Neural cell (in vitro differentiated cells): ENCODE data around the gene CEP128. TPM values are rescaled to one million over a fixed set of nuclear protein-coding genes. Genes with fewer than 3 reads are reported as not detected.

Source experiments
- H2AFZ ChIP-seq: fragments of 200-600, 300-800 bp; sonication (generic), shearing (Covaris generic); 2 replicates; pipeline ENCODE4 v1.6.0; 2014; ENCODE audit warnings: low read depth, mild to moderate bottlenecking, antibody characterized with exemption, low read length, moderate library complexity
- H3F3A ChIP-seq: fragments of 200-600 bp; shearing (Covaris generic); 2 replicates; pipeline ENCODE4 v1.6.1; 2016; ENCODE audit warnings: mild to moderate bottlenecking, moderate library complexity, mixed read lengths, antibody characterized with exemption, low read length; ENCODE audit not compliant: insufficient read depth, poor library complexity, severe bottlenecking
- H3K27ac ChIP-seq: fragments of 200-600, 300-800 bp; sonication (generic), shearing (Covaris generic); 2 replicates; pipeline ENCODE4 v1.5.1; 2014; ENCODE audit warnings: mild to moderate bottlenecking, low read length, moderate library complexity
- H3K27me3 ChIP-seq: fragments of 300-800, 200-600 bp; sonication (generic), shearing (Covaris generic); 2 replicates; pipeline ENCODE4 v1.6.0; 2014; ENCODE audit warnings: mild to moderate bottlenecking, low read depth, low read length, moderate library complexity; ENCODE audit not compliant: insufficient read depth
- H3K36me3 ChIP-seq: fragments of 300-800, 200-600 bp; sonication (generic), shearing (Covaris generic); 2 replicates; pipeline ENCODE4 v1.5.1; 2014; ENCODE audit warnings: mild to moderate bottlenecking, antibody characterized with exemption, low read length, moderate library complexity; ENCODE audit not compliant: insufficient read depth
- H3K4me2 ChIP-seq: fragments of 300-800, 200-600 bp; sonication (generic), shearing (Covaris generic); 2 replicates; pipeline ENCODE4 v1.6.0; 2014; ENCODE audit warnings: mild to moderate bottlenecking, low read length
- H3K4me3 ChIP-seq: fragments of 300-800, 200-600 bp; sonication (generic), shearing (Covaris generic); 2 replicates; pipeline ENCODE4 v1.5.1; 2014; ENCODE audit warnings: mild to moderate bottlenecking, low read length, moderate library complexity
- H3K79me2 ChIP-seq: fragments of 200-600 bp; shearing (Covaris generic); replicated peaks from 2 replicates; pipeline ENCODE4 v1.6.0; 2014; ENCODE audit warnings: mild to moderate bottlenecking, low read length, moderate library complexity; ENCODE audit not compliant: insufficient read depth
- H3K9ac ChIP-seq: fragments of 300-800, 200-600 bp; sonication (generic), shearing (Covaris generic); 2 replicates; pipeline ENCODE4 v1.6.1; 2016; ENCODE audit warnings: mild to moderate bottlenecking, low read length, mixed read lengths
- H3K9me2 ChIP-seq: fragments of 200-600 bp; shearing (Covaris generic); 2 replicates; pipeline ENCODE4 v1.6.1; 2016; ENCODE audit warnings: mild to moderate bottlenecking, low read length, mixed read lengths; ENCODE audit not compliant: insufficient read depth
- H3K9me3 ChIP-seq: fragments of 200-600, 300-800 bp; sonication (generic), shearing (Covaris generic); 2 replicates; pipeline ENCODE4 v1.6.1; 2016; ENCODE audit warnings: mild to moderate bottlenecking, mixed run types, low read length, moderate library complexity, mixed read lengths
- H4K20me1 ChIP-seq: fragments of 200-600 bp; shearing (Covaris generic); 2 replicates; pipeline ENCODE4 v1.6.1; 2016; ENCODE audit warnings: mild to moderate bottlenecking, mixed run types; ENCODE audit not compliant: insufficient read depth
- EP300 ChIP-seq: fragments of 450-650 bp; conservative IDR thresholded peaks from 2 replicates; pipeline ENCODE4 v1.6.1; 2014; ENCODE audit warnings: antibody characterized with exemption, mild to moderate bottlenecking, moderate library complexity; ENCODE audit not compliant: poor library complexity, severe bottlenecking
- EZH2 ChIP-seq: fragments of 200-600, 300-800 bp; shearing (Covaris generic), sonication (generic); IDR thresholded peaks from 2 replicates; pipeline ENCODE4 v1.6.1; 2014; ENCODE audit warnings: antibody characterized with exemption, low read length, borderline replicate concordance, mild to moderate bottlenecking; ENCODE audit not compliant: insufficient read depth, poor library complexity, severe bottlenecking
- MXI1 ChIP-seq: fragments of 450-650 bp; conservative IDR thresholded peaks from 2 replicates; pipeline ENCODE4 v1.6.1; 2014; ENCODE audit warnings: antibody characterized with exemption, mild to moderate bottlenecking; ENCODE audit not compliant: poor library complexity, severe bottlenecking
- POLR2AphosphoS5 ChIP-seq: IDR thresholded peaks from 2 replicates; pipeline ENCODE4 v1.6.1; 2012
- RAD21 ChIP-seq: fragments of 450-650 bp; conservative IDR thresholded peaks from 2 replicates; pipeline ENCODE4 v1.6.1; 2014; ENCODE audit warnings: antibody characterized with exemption, mild to moderate bottlenecking, moderate library complexity
- SMC3 ChIP-seq: fragments of 450-650 bp; conservative IDR thresholded peaks from 2 replicates; pipeline ENCODE4 v1.6.1; 2014; ENCODE audit warnings: antibody characterized with exemption, mild to moderate bottlenecking, moderate library complexity; ENCODE audit not compliant: poor library complexity
- TAF1 ChIP-seq: IDR thresholded peaks from 2 replicates; pipeline ENCODE4 v1.6.1; 2012; ENCODE audit warnings: low read depth
- polyA plus RNA-seq: library from polyadenylated mRNA; depleted of rRNA; stranded (reverse); fragments of >200 nt; gene quantifications from 2 replicates; pipeline ENCODE4 v1.2.3, GENCODE V29; 2014
- TF ChIP-seq, protein P1 (sequence below): fragments of 450-650 bp; IDR thresholded peaks from 2 replicates; pipeline ENCODE4 v1.5.1; 2014; ENCODE audit warnings: antibody characterized with exemption, mild to moderate bottlenecking, moderate library complexity; ENCODE audit not compliant: poor library complexity, severe bottlenecking
- TF ChIP-seq, protein P2 (sequence below): IDR thresholded peaks from 2 replicates; pipeline ENCODE4 v1.6.1; 2012; ENCODE audit warnings: borderline replicate concordance

CEP128 gene
- polyA plus RNA-seq, 1 donor from 2014 or later = 5.5 TPM

DNA sequence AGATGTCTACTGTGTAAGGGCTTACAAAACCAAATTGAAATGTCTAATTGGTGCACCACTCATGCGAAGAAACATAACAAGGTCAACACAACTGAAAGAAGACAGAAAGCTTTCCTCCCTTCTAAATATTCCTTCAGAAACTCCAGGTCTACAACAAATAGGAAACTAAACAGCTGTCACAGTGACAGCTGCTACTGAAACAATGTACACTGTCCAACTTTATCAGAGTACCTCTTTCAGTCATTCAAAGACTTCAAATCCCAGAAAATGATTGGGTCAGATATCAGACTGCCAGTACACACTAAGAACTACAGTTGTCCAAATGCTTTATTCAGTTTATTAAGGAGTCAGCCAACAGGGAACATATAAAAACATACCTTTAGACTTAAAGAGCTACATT, 35.2 kb downstream of the CEP128 start:
- no peak overlapping the region for H2AFZ ChIP-seq
- no peak for TF ChIP-seq SMC3
- TF ChIP-seq MXI1 = no peak
- TF ChIP-seq EP300 = no peak
- no peak for TF ChIP-seq POLR2AphosphoS5
- no peak overlapping the region for H3K27ac ChIP-seq
- no peaks in the 10 kb centered on the region for H3K9me3 ChIP-seq
- H3K9ac ChIP-seq = no peak overlapping the region
- H3K9me2 ChIP-seq = no peaks in the 10 kb centered on the region
- no peak overlapping the region for H3K4me2 ChIP-seq
- no peaks in the 10 kb centered on the region for H3K27me3 ChIP-seq
- no peak overlapping the region for H3K4me3 ChIP-seq
- H3K36me3 ChIP-seq = no peaks in the 10 kb centered on the region
- no peaks in the 10 kb centered on the region for H3F3A ChIP-seq
- no peaks in the 10 kb centered on the region for H4K20me1 ChIP-seq
- no peaks in the 10 kb centered on the region for H3K79me2 ChIP-seq

DNA sequence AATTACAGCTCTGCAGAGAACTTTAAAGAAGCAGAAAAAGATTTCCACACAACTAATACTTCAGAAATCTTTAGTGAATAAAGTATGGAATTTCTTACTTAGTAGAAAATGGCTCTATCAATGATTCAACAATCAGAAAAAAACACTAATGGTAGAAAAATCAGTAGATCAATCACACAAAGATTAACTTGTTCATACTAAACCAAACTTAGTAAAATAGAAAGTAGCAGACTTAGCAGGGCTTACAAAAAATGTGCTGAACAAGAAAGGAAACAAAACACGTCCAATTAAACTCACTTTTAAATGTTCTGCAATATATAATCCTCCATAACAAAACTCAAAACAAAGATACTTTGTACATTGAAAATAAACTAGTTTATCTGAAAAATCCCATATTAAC, 38.9 kb downstream of the CEP128 start:
- no peaks in the 10 kb centered on the region for H3K9me2 ChIP-seq
- H3K9me3 ChIP-seq = no peaks in the 10 kb centered on the region
- no peaks in the 10 kb centered on the region for H4K20me1 ChIP-seq
- no peaks in the 10 kb centered on the region for H3K27me3 ChIP-seq
- H3K36me3 ChIP-seq = no peaks in the 10 kb centered on the region
- no peak overlapping the region for H3K4me3 ChIP-seq
- TF ChIP-seq, protein P1, sequence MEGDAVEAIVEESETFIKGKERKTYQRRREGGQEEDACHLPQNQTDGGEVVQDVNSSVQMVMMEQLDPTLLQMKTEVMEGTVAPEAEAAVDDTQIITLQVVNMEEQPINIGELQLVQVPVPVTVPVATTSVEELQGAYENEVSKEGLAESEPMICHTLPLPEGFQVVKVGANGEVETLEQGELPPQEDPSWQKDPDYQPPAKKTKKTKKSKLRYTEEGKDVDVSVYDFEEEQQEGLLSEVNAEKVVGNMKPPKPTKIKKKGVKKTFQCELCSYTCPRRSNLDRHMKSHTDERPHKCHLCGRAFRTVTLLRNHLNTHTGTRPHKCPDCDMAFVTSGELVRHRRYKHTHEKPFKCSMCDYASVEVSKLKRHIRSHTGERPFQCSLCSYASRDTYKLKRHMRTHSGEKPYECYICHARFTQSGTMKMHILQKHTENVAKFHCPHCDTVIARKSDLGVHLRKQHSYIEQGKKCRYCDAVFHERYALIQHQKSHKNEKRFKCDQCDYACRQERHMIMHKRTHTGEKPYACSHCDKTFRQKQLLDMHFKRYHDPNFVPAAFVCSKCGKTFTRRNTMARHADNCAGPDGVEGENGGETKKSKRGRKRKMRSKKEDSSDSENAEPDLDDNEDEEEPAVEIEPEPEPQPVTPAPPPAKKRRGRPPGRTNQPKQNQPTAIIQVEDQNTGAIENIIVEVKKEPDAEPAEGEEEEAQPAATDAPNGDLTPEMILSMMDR = no peak
- TF ChIP-seq RAD21 = no peak
- no peak for TF ChIP-seq SMC3
- no peak for TF ChIP-seq EZH2
- TF ChIP-seq EP300 = no peak
- no peak for TF ChIP-seq POLR2AphosphoS5
- no peak for TF ChIP-seq TAF1
- TF ChIP-seq, protein P2, sequence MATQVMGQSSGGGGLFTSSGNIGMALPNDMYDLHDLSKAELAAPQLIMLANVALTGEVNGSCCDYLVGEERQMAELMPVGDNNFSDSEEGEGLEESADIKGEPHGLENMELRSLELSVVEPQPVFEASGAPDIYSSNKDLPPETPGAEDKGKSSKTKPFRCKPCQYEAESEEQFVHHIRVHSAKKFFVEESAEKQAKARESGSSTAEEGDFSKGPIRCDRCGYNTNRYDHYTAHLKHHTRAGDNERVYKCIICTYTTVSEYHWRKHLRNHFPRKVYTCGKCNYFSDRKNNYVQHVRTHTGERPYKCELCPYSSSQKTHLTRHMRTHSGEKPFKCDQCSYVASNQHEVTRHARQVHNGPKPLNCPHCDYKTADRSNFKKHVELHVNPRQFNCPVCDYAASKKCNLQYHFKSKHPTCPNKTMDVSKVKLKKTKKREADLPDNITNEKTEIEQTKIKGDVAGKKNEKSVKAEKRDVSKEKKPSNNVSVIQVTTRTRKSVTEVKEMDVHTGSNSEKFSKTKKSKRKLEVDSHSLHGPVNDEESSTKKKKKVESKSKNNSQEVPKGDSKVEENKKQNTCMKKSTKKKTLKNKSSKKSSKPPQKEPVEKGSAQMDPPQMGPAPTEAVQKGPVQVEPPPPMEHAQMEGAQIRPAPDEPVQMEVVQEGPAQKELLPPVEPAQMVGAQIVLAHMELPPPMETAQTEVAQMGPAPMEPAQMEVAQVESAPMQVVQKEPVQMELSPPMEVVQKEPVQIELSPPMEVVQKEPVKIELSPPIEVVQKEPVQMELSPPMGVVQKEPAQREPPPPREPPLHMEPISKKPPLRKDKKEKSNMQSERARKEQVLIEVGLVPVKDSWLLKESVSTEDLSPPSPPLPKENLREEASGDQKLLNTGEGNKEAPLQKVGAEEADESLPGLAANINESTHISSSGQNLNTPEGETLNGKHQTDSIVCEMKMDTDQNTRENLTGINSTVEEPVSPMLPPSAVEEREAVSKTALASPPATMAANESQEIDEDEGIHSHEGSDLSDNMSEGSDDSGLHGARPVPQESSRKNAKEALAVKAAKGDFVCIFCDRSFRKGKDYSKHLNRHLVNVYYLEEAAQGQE = no peak
- TF ChIP-seq MXI1 = no peak
- no peaks in the 10 kb centered on the region for H3F3A ChIP-seq
- no peak overlapping the region for H3K27ac ChIP-seq
- no peak overlapping the region for H2AFZ ChIP-seq
- no peak overlapping the region for H3K9ac ChIP-seq
- H3K4me2 ChIP-seq = no peak overlapping the region
- no peaks in the 10 kb centered on the region for H3K79me2 ChIP-seq

DNA sequence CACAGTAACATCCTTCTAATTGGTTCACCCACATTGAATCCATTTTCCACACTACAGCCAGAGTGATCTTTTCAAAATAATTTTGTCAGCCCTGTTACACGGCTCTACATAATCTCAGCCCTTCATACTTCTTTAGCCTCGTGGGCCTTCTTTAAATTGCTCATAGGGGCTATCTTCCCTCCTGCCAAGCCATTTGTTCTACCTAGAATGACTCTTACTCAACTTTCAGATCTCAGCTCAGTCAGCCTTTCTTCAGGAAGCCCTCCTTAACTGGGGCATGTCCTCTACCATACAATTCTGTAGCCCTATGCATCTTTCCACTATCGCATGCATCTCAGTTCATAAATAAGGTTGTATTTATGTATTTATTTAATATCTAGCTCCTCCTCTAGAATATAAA, 39.7 kb downstream of the CEP128 start:
- H3K27me3 ChIP-seq = no peaks in the 10 kb centered on the region
- H3F3A ChIP-seq = no peaks in the 10 kb centered on the region
- H3K36me3 ChIP-seq = no peaks in the 10 kb centered on the region
- H3K27ac ChIP-seq = no peak overlapping the region
- no peak overlapping the region for H3K9ac ChIP-seq
- H3K9me3 ChIP-seq = no peaks in the 10 kb centered on the region
- H4K20me1 ChIP-seq = no peaks in the 10 kb centered on the region
- no peak overlapping the region for H3K4me3 ChIP-seq
- H3K79me2 ChIP-seq = no peaks in the 10 kb centered on the region
- TF ChIP-seq SMC3 (no peak), TAF1 (no peak), POLR2AphosphoS5 (no peak), RAD21 (no peak), EZH2 (no peak), MXI1 (no peak), EP300 (no peak)
- TF ChIP-seq, protein P1 = no peak
- TF ChIP-seq, protein P2 = no peak
- H2AFZ ChIP-seq = no peak overlapping the region
- no peak overlapping the region for H3K4me2 ChIP-seq
- H3K9me2 ChIP-seq = no peaks in the 10 kb centered on the region
